GM12878 (cell line): ENCODE measurements around the gene TMEM132D. TPM values are rescaled to one million over a fixed set of nuclear protein-coding genes. Genes with fewer than 3 reads are reported as not detected.

Source experiments
- ATAC-seq: fragments of 200-7000 bp; cut with Tn5 transposase; 3 replicates; pipeline ENCODE4 v1.9.1; 2020; ENCODE audit warnings: mild to moderate bottlenecking, moderate library complexity
- BruUV-seq: library from RNA; stranded (reverse); fragments of 400-500 nt; replicated peaks from 2 replicates; lab custom pipeline; 2021; lab: Mats Ljungman, UMichigan
- CTCF ChIA-PET: fragments of 300-600 bp; sonication (Branson Sonifier 250); formaldehyde crosslinking; extraction: SDS; loops from one replicate; lab custom pipeline; 2021; ENCODE audit warnings: inconsistent platforms; lab: Yijun Ruan, JAX
- POLR2A ChIA-PET: fragments of 350-600 bp; formaldehyde crosslinking; extraction: SDS; loops from one replicate; lab custom pipeline; 2021; ENCODE audit warnings: inconsistent platforms; lab: Charles Lee
- RAD21 ChIA-PET: fragments of 300-600 bp; sonication (Branson Sonifier 250); formaldehyde crosslinking; loops from one replicate; lab custom pipeline; 2023; ENCODE audit warnings: antibody characterized with exemption; ENCODE audit not compliant: unreplicated experiment; lab: Charles Lee
- SMC1A ChIA-PET: fragments of 300-600 bp; sonication (Branson Sonifier 250); formaldehyde crosslinking; loops from one replicate; lab custom pipeline; 2023; ENCODE audit not compliant: unreplicated experiment, uncharacterized antibody; lab: Charles Lee
- DNase-seq: peaks from one replicate; pipeline ENCODE4 v3.0.0-alpha.2; 2011; ENCODE audit warnings: low read depth, low spot score
- FAIRE-seq: peaks from 3 replicates; lab custom pipeline; 2011; peaks lifted over from hg19 to GRCh38; lab: Jason Lieb, UNC
- H2AFZ ChIP-seq: 2 replicates; pipeline ENCODE4 v1.6.0; 2011; ENCODE audit warnings: low read depth, low read length, control low read depth; ENCODE audit not compliant: control insufficient read depth
- H3K27ac ChIP-seq: 2 replicates; pipeline ENCODE4 v1.5.1; 2011; ENCODE audit warnings: control low read depth; ENCODE audit not compliant: control insufficient read depth, insufficient read depth
- H3K27me3 ChIP-seq, 2 experiments: replicated peaks in 1 of 2; 2 replicates each; pipeline versions ENCODE4 v1.6.0 to v1.6.1; 2011; ENCODE audit warnings: low read length in 1 of 2; ENCODE audit not compliant: control insufficient read depth in 2 of 2, insufficient read depth in 2 of 2
- H3K36me3 ChIP-seq, 2 experiments: 2 replicates each; pipeline ENCODE4 v1.5.1; 2011; ENCODE audit warnings: low read length in 1 of 2; ENCODE audit not compliant: control insufficient read depth in 2 of 2, insufficient read depth in 2 of 2
- H3K4me1 ChIP-seq: 2 replicates; pipeline ENCODE4 v1.6.1; 2011; ENCODE audit warnings: mild to moderate bottlenecking, low read length, moderate library complexity, mixed read lengths; ENCODE audit not compliant: control insufficient read depth, insufficient read depth
- H3K4me2 ChIP-seq: 2 replicates; pipeline ENCODE4 v1.6.0; 2011; ENCODE audit warnings: control low read depth; ENCODE audit not compliant: control insufficient read depth, insufficient read depth
- H3K4me3 ChIP-seq: fragments of 200-600 bp; sonication (generic); 2 replicates; pipeline ENCODE4 v1.5.1; 2016
- H3K79me2 ChIP-seq: 2 replicates; pipeline ENCODE4 v1.6.0; 2011; ENCODE audit warnings: low read length; ENCODE audit not compliant: control insufficient read depth, insufficient read depth
- H3K9ac ChIP-seq: 2 replicates; pipeline ENCODE4 v1.8.0; 2011; ENCODE audit warnings: low read length, control low read depth, mixed read lengths; ENCODE audit not compliant: control insufficient read depth, insufficient read depth
- H3K9me3 ChIP-seq: replicated peaks from 3 replicates; pipeline ENCODE4 v1.5.1; 2011; ENCODE audit warnings: mild to moderate bottlenecking, low read length; ENCODE audit not compliant: control insufficient read depth, insufficient read depth
- H4K20me1 ChIP-seq: 2 replicates; pipeline ENCODE4 v1.6.0; 2011; ENCODE audit not compliant: control insufficient read depth, insufficient read depth
- DPF2 ChIP-seq: fragments of 450-650 bp; IDR thresholded peaks from 2 replicates; pipeline ENCODE4 v1.6.1; 2017; ENCODE audit warnings: mild to moderate bottlenecking
- ESRRA ChIP-seq: IDR thresholded peaks from 2 replicates; pipeline ENCODE4 v1.6.1; 2012; ENCODE audit warnings: mild to moderate bottlenecking, low read length, improper control_type of control experiment
- EZH2 ChIP-seq: IDR thresholded peaks from 2 replicates; pipeline ENCODE4 v1.6.1; 2012; ENCODE audit warnings: low read depth, mild to moderate bottlenecking, control low read depth, inconsistent platforms, low read length, borderline replicate concordance; ENCODE audit not compliant: control insufficient read depth
- KDM1A ChIP-seq: fragments of 200-600 bp; sonication (generic); IDR thresholded peaks from 2 replicates; pipeline ENCODE4 v1.6.1; 2016; ENCODE audit warnings: borderline replicate concordance
- NR2C2 ChIP-seq: IDR thresholded peaks from 2 replicates; pipeline ENCODE4 v1.6.1; 2011; ENCODE audit warnings: borderline replicate concordance, low read depth; ENCODE audit not compliant: control insufficient read depth, insufficient read length
- NR2F1 ChIP-seq: fragments of 450-650 bp; conservative IDR thresholded peaks from 2 replicates; pipeline ENCODE4 v1.6.1; 2017; ENCODE audit warnings: mild to moderate bottlenecking
- PML ChIP-seq: IDR thresholded peaks from 2 replicates; pipeline ENCODE4 v1.6.1; 2012; ENCODE audit warnings: low read length, inconsistent platforms
- POLR2AphosphoS5 ChIP-seq: IDR thresholded peaks from 2 replicates; pipeline ENCODE4 v1.6.1; 2011; ENCODE audit warnings: mild to moderate bottlenecking, low read length, inconsistent platforms
- RELB ChIP-seq: fragments of 450-650 bp; IDR thresholded peaks from 2 replicates; pipeline ENCODE4 v1.6.1; 2017; ENCODE audit warnings: low read depth, mild to moderate bottlenecking, moderate library complexity
- SMC3 ChIP-seq: IDR thresholded peaks from 2 replicates; pipeline ENCODE4 v1.6.1; 2011; ENCODE audit warnings: low read length, improper control_type of control experiment, borderline replicate concordance
- SP1 ChIP-seq: IDR thresholded peaks from one replicate; pipeline ENCODE4 v1.6.1; 2011; ENCODE audit warnings: low read depth, low read length
- SPI1 ChIP-seq: IDR thresholded peaks from 2 replicates; pipeline ENCODE4 v1.6.1; 2011; ENCODE audit warnings: low read depth, mild to moderate bottlenecking, low read length, moderate library complexity, borderline replicate concordance; ENCODE audit not compliant: insufficient read depth
- TAF1 ChIP-seq: IDR thresholded peaks from 2 replicates; pipeline ENCODE4 v1.6.1; 2011; ENCODE audit warnings: mild to moderate bottlenecking, low read depth, low read length, borderline replicate concordance
- TBL1XR1 ChIP-seq: IDR thresholded peaks from 2 replicates; pipeline ENCODE4 v1.6.1; 2012; ENCODE audit warnings: low read depth, low read length, improper control_type of control experiment
- ZNF622 ChIP-seq: fragments of 450-650 bp; IDR thresholded peaks from 2 replicates; pipeline ENCODE4 v1.6.1; 2017; ENCODE audit warnings: mild to moderate bottlenecking, inconsistent platforms
- WGBS: methylation state at CpG from one replicate; pipeline ENCODE4 v1.1.6; 2016; ENCODE audit warnings: low lambda C conversion rate; ENCODE audit not compliant: insufficient replicate concordance, insufficient coverage; ENCODE audit errors: missing lambda C conversion rate; 5-methylcytosine and 5-hydroxymethylcytosine counted together
- in situ Hi-C: fragments of 300-500 bp; cut with MboI; formaldehyde crosslinking; loops from 9 replicates; pipeline ENCODE4 v1.14.3; 2018; ENCODE audit warnings: mixed read lengths
- intact Hi-C: fragments of 100-400 bp; cut with micrococcal nuclease; formaldehyde crosslinking; loops from one replicate; pipeline ENCODE4 v1.14.2; 2022; ENCODE audit not compliant: unreplicated experiment
- polyA plus RNA-seq, 11 experiments: library from polyadenylated mRNA; depleted of rRNA in 4 of 11; unstranded in 6 of 11; stranded (reverse) in 5 of 11; fragments of >200 nt; fragmentation: Nextera tagmentation in 4 of 11; fragmentation: Illumina TruSeq in 1 of 11; extraction: Ambion mirVana in 4 of 11; extraction: Trizol in 1 of 11; gene quantifications; 1 replicate in 1 of 11; 2 replicates in 10 of 11; pipeline versions ENCODE4 v1.2.1 to v1.2.3, GENCODE V29; 2011 to 2016; ENCODE audit warnings: inconsistent platforms in 2 of 11, missing spikeins in 2 of 11, low read depth in 1 of 11
- total RNA-seq, 4 experiments: library from RNA; depleted of rRNA in 3 of 4; stranded (reverse); fragments of >200 nt in 3 of 4; fragmentation: Illumina TruSeq in 1 of 4; extraction: Trizol in 1 of 4; gene quantifications; 2 replicates each; pipeline versions ENCODE4 v1.2.1 to v1.2.3, GENCODE V29; 2013 to 2021

The TMEM132D gene
- total and polyA plus RNA-seq, 10 of the 15 experiments (the other 5 are each of a cell fraction or from before 2014, with no cell fraction given): under 0.01 to 0.12 (median 0.02) TPM; not detected in 3

GRCh38 chr12:129404556-129404955 lies 499.3 kb downstream of the TMEM132D start:
- no peaks in the 10 kb centered on the region for H3K4me1 ChIP-seq
- no peak for TF ChIP-seq POLR2AphosphoS5
- no peak for TF ChIP-seq DPF2
- intact Hi-C loops: no loop called here
- no peaks in the 10 kb centered on the region for H3K36me3 ChIP-seq
- FAIRE-seq (no peak), ATAC-seq (no peak), DNase-seq (no peak)
- H4K20me1 ChIP-seq: no peaks in the 10 kb centered on the region
- ChIA-PET POLR2A (no interaction called here), SMC1A (no interaction called here), CTCF (no interaction called here), RAD21 (no interaction called here)
- whole genome bisulfite sequencing: 15% methylated on average over 4 of the region's 4 CpGs
- no peak overlapping the region for H3K9ac ChIP-seq
- no TSS peak for BruUV-seq
- H3K27ac ChIP-seq: no peak overlapping the region
- in situ Hi-C loops: no loop called here
- H3K27me3 ChIP-seq: no peaks in the 10 kb centered on the region
- H3K9me3 ChIP-seq: no peaks in the 10 kb centered on the region
- H3K4me3 ChIP-seq: no peak overlapping the region
- H3K79me2 ChIP-seq: no peaks in the 10 kb centered on the region
- H2AFZ ChIP-seq: no peak overlapping the region
- no peak overlapping the region for H3K4me2 ChIP-seq

GRCh38 chr12:129401572-129401971 lies 502.3 kb downstream of the TMEM132D start:
- no peak for FAIRE-seq
- WGBS: 15% methylated on average over 4 of the region's 4 CpGs
- H3K4me2 ChIP-seq: no peak overlapping the region
- no peak for DNase-seq
- no peaks in the 10 kb centered on the region for H3K36me3 ChIP-seq
- in situ Hi-C loops: no loop called here
- no TSS peak for BruUV-seq
- no peak overlapping the region for H3K9ac ChIP-seq
- no peaks in the 10 kb centered on the region for H3K79me2 ChIP-seq
- H3K4me1 ChIP-seq: no peaks in the 10 kb centered on the region
- peak; percentile 33; the same call in 1 of the 3 replicates for ATAC-seq
- POLR2A ChIA-PET: no interaction called here
- no peak overlapping the region for H2AFZ ChIP-seq
- no peaks in the 10 kb centered on the region for H4K20me1 ChIP-seq
- CTCF ChIA-PET: interaction anchor here (0.6 kb wide), 1 partner anchor 53 kb away, joined by 3 read pairs; no protein-coding TSS in a partner anchor
- intact Hi-C loops: no loop called here
- no peaks in the 10 kb centered on the region for H3K9me3 ChIP-seq
- H3K4me3 ChIP-seq: no peak overlapping the region
- TF ChIP-seq SMC3 (no peak), EZH2 (no peak), PML (no peak), NR2C2 (no peak), SP1 (no peak), TBL1XR1 (no peak), KDM1A (no peak), SPI1 (peak; percentile 65; the same call in 1 of the 2 replicates), RELB (no peak), NR2F1 (0 out of 2 replicates have a peak, but pooled peaks have one; percentile 23), ESRRA (no peak), TAF1 (no peak), ZNF622 (no peak)
- RAD21 ChIA-PET: no interaction called here
- SMC1A ChIA-PET: no interaction called here
- H3K27ac ChIP-seq: no peak overlapping the region
- no peaks in the 10 kb centered on the region for H3K27me3 ChIP-seq
